KBM-7 (cell line): ENCODE measurements around the gene MUC5AC.
"Not testable (repeated sequence)": the region's sequence is repeated elsewhere in the genome, so short reads cannot be mapped to it uniquely, and the experiment has no call there.

Experiments
- DNase-seq: peaks from one replicate; pipeline ENCODE4 v3.0.0-alpha.2; 2015
- in situ Hi-C: fragments of 300-500 bp; cut with MboI; formaldehyde crosslinking; loops from 2 replicates; pipeline ENCODE4 v1.14.3; 2020; ENCODE audit warnings: low sequenced_read_pairs, low pct_unique_long_range_greater_than_20kb, mixed read lengths

Gene MUC5AC

DNA sequence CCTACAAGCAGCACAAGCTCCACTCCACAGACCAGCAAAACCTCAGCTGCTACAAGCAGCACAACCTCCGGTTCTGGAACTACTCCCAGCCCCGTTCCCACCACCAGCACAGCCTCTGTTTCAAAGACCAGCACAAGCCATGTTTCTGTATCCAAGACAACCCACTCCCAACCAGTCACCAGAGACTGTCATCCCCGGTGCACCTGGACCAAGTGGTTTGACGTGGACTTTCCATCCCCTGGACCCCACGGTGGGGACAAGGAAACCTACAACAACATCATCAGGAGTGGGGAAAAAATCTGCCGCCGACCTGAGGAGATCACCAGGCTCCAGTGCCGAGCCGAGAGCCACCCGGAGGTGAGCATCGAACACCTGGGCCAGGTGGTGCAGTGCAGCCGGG is 32.1 kb downstream of the MUC5AC start:
- DNase-seq, in situ Hi-C loops: not testable (repeated sequence)

- DNase-seq, in situ Hi-C loops: not testable (repeated sequence)
Measured at GRCh38 chr11:1191786-1192470, 34.2 kb downstream of the MUC5AC start.

- no peak for DNase-seq
- in situ Hi-C loops = no loop called here
Measured at GRCh38 chr11:1192741-1193325, 35.1 kb downstream of the MUC5AC start.

- in situ Hi-C loops = no loop called here
- no peak for DNase-seq
Measured at GRCh38 chr11:1193326-1194230, 35.8 kb downstream of the MUC5AC start.

DNA sequence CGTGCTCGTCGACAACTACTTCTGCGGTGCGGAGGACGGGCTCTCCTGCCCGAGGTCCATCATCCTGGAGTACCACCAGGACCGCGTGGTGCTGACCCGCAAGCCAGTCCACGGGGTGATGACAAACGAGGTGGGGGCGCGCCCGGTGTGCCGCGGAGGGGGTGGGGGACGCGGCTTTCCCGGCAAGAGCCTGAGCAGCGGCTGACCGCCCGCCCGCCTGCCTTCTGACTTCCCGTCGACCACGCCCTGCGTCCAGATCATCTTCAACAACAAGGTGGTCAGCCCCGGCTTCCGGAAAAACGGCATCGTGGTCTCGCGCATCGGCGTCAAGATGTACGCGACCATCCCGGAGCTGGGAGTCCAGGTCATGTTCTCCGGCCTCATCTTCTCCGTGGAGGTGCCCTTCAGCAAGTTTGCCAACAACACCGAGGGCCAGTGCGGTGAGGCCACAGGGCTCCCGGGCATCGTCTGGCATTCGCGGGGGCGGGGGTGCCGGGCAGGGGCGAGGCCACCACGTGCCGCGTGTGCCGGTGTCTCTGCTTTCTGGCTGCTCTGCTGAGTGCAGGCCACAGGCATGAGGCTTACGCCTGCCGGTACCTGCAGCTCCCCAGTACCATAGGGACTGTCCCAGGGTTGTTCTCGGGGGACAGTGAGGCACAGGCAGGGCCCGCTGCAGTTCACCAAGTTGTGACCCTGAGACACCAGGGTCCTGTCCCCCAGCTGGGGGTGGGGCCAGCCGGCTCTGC is 36.7 kb downstream of the MUC5AC start:
- DNase-seq = no peak
- in situ Hi-C loops = no loop called here

DNA sequence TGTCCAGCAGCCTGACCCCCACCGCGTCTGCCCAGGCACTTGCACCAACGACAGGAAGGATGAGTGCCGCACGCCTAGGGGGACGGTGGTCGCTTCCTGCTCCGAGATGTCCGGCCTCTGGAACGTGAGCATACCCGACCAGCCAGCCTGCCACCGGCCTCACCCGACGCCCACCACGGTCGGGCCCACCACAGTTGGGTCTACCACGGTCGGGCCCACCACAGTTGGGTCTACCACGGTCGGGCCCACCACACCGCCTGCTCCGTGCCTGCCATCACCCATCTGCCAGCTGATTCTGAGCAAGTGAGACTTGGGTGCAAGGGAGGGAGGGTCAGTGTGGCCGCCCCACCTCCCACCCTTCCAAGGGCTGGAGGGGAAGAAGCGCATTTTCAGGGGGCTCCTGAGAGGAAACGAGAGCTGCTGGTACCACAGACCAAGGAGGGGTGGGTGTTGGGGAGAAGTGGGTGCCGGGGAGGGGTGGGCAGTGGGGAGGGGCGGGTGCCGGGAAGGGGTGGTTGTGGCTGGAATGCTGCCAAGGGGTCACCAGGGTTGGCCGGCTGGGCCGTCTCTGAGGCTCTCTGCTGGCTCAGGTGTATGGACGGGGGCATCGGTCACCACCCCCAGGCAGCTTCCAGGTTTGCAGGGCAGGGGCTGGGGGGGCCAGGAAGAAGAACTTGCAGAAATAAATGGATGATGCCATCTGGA is 37.4 kb downstream of the MUC5AC start:
- DNase-seq = no peak
- in situ Hi-C loops = no loop called here

DNA sequence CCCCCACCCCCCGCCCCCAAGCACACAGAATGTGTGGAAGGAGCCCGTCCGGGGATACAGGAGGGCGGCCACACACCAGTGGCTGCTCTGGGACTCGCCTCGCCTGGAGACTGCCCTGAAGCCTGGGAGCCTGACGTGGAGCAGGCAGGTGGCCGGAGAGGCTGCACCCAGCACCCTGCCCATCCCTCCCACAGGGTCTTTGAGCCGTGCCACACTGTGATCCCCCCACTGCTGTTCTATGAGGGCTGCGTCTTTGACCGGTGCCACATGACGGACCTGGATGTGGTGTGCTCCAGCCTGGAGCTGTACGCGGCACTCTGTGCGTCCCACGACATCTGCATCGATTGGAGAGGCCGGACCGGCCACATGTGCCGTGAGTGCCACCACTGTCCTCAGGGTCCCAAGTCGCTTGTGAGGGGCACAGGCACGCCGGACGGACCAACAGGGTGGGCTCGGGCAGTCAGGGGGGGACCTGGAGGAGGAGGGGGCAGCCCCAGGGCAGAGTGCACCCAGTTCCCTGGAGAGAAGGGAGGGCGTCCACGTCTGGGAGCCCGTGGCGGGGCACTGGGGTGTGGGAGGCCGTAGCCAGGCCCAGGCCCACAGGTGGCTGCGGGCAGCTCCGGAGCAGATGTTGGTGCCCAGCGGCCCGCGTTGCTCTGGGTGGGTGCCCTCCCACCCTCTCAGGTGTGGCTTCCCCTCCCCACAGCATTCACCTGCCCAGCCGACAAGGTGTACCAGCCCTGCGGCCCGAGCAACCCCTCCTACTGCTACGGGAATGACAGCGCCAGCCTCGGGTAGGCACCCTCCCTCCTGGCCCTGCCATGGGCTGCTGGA is 38.1 kb downstream of the MUC5AC start:
- in situ Hi-C loops = no loop called here
- no peak for DNase-seq

GRCh38 chr11:1196516-1197391 is 39.0 kb downstream of the MUC5AC start:
- DNase-seq = no peak
- in situ Hi-C loops = no loop called here

- no peak for DNase-seq
- in situ Hi-C loops = no loop called here
Measured at GRCh38 chr11:1197431-1197885, 39.7 kb downstream of the MUC5AC start.

DNA sequence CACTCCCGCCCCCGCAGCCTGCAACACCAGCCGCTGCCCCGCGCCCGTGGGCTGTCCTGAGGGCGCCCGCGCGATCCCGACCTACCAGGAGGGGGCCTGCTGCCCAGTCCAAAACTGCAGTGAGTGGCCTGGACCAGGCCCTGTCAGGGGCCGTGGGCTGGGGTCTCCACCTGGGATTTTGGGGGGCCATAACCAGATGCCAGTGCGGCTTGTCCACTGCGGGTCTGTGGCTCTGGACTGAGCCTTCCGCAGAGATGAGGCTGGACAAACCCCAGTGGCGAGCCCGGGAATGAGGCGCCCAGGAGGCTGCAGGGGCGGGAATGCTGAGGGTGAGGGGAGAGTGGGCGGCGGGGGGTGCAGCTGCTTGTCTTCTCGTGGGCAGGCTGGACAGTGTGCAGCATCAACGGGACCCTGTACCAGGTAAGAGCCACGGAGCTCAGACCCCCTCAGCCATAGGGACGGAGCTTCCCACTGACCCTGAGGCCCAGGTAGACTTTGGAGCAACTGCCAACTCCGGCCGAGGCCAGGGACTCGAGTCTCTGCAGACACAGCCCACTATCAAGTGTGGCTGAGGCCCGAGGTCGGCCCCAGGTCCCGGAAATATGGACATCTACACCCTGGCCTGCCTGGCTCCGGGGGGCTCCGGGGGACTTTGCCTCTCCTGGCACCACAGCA is 40.3 kb downstream of the MUC5AC start:
- no peak for DNase-seq
- in situ Hi-C loops = no loop called here

DNA sequence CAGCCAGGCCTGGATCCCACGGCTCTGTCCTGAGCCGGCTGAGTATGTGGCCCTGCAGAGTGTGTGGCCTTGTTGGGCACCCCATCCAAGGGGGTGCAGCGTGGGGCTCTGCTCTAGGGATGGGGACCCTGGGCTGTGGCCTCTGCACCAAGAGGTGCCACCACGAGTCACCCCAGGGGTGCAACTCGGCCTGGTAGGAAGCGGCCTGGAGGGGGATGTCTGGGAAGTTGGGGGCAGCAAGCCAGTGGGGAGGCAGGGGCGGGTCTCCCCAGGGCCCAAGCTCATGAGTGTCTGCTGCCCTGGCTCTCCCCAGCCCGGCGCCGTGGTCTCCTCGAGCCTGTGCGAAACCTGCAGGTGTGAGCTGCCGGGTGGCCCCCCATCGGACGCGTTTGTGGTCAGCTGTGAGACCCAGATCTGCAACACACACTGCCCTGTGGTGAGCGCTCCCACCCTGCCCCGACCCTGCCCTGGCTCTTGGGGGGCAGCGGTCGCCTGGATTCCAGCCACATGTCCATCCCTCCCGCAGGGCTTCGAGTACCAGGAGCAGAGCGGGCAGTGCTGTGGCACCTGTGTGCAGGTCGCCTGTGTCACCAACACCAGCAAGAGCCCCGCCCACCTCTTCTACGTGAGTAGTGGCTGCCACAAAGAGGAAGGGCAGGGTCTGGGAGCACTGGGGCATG is 40.9 kb downstream of the MUC5AC start:
- peak; percentile 15 for DNase-seq
- in situ Hi-C loops = no loop called here

GRCh38 chr11:1199241-1199750 is 41.5 kb downstream of the MUC5AC start:
- in situ Hi-C loops = no loop called here
- DNase-seq = no peak

- no peak for DNase-seq
- in situ Hi-C loops = no loop called here
Measured at GRCh38 chr11:1199751-1200610, 42.2 kb downstream of the MUC5AC start.

- in situ Hi-C loops = no loop called here
Measured at GRCh38 chr11:1200611-1201191, 42.9 kb downstream of the MUC5AC start.

More at GRCh38 chr11:1200611-1201191, 42.9 kb downstream of the MUC5AC start:
- no peak for DNase-seq
